ENCODE data around the gene ADSS1. TPM values are rescaled to one million over a fixed set of nuclear protein-coding genes. Genes with fewer than 3 reads are reported as not detected.

The ADSS1 gene
- total RNA-seq = 10 to 100 TPM in 2 of 4 donors, 1 to 10 TPM in 2; 3.4 to 11.4 (median 8.4) TPM

- intact Hi-C loops (cut with DNase I) = no loop called here
- peaks cover 0 to 11% (median 4%) of the 10 kb centered on the region in 3 donors for H3K36me3 ChIP-seq
- no peaks in the 10 kb centered on the region for H3K27me3 ChIP-seq
- TF ChIP-seq, protein P1, sequence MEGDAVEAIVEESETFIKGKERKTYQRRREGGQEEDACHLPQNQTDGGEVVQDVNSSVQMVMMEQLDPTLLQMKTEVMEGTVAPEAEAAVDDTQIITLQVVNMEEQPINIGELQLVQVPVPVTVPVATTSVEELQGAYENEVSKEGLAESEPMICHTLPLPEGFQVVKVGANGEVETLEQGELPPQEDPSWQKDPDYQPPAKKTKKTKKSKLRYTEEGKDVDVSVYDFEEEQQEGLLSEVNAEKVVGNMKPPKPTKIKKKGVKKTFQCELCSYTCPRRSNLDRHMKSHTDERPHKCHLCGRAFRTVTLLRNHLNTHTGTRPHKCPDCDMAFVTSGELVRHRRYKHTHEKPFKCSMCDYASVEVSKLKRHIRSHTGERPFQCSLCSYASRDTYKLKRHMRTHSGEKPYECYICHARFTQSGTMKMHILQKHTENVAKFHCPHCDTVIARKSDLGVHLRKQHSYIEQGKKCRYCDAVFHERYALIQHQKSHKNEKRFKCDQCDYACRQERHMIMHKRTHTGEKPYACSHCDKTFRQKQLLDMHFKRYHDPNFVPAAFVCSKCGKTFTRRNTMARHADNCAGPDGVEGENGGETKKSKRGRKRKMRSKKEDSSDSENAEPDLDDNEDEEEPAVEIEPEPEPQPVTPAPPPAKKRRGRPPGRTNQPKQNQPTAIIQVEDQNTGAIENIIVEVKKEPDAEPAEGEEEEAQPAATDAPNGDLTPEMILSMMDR (IDR thresholded peaks at IDR 0.05) = peak; percentile 89 to 98 (median 94)
- peak in 1 of 4 donors; percentile 6 for TF ChIP-seq POLR2A (IDR thresholded peaks at IDR 0.05)
- H3K27ac ChIP-seq = peak within 1 kb of the TSS; percentile 76 to 85 (median 80)
- H3K4me1 ChIP-seq = peaks cover 30 to 46% (median 34%) of the 10 kb centered on the region in 3 donors
- WGBS, 2 donors = 0% methylated on average over 6 of the region's 82 CpGs; no CpG with 5 or more reads in 1 of the 2 donors
- H3K4me3 ChIP-seq = peak within 1 kb of the TSS; percentile 63 to 95 (median 68)
- H3K9me3 ChIP-seq = no peaks in the 10 kb centered on the region
- DNase-seq = no peak
Observed at GRCh38 chr14:104723651-104724406, at the start of gene ADSS1. ADSS1 (plus strand) TSS chr14:104724229; CDS start chr14:104724271, 42 bp downstream.

DNA sequence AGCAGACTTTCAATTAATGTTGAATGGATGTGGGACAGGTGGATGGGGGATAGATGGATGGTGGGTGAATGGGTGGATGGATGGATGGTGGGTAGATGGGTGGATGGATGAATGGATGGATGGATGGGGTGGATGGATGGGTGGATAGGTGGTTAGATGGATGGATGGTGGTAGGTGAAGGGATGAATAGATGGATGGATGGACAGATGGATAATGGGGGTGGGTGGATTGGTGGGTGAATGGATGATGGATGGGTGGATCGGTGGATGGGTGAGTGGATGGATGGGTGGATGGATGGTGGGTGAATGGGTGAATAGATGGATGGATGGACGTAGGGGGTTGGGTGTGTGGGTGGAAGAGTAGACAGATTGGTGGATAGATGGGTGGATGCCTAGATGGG, 48.6 kb upstream of the ADSS1 start:
- Histone ChIP-seq H3K36me3 (no peaks in the 10 kb centered on the region), H3K27ac (no peak overlapping the region), H3K4me1 (peaks cover 32 to 40% (median 32%) of the 10 kb centered on the region in 3 donors), H3K4me3 (no peak overlapping the region), H3K9me3 (no peaks in the 10 kb centered on the region), H3K27me3 (no peaks in the 10 kb centered on the region)
- 89 to 91% methylated on average over 2 of the region's 2 CpGs for WGBS, 2 donors
- intact Hi-C loops (cut with DNase I) = no loop called here
- no peak for DNase-seq
- TF ChIP-seq POLR2A (IDR thresholded peaks at IDR 0.05) = no peak
- TF ChIP-seq, protein P1 (IDR thresholded peaks at IDR 0.05) = no peak

DNA sequence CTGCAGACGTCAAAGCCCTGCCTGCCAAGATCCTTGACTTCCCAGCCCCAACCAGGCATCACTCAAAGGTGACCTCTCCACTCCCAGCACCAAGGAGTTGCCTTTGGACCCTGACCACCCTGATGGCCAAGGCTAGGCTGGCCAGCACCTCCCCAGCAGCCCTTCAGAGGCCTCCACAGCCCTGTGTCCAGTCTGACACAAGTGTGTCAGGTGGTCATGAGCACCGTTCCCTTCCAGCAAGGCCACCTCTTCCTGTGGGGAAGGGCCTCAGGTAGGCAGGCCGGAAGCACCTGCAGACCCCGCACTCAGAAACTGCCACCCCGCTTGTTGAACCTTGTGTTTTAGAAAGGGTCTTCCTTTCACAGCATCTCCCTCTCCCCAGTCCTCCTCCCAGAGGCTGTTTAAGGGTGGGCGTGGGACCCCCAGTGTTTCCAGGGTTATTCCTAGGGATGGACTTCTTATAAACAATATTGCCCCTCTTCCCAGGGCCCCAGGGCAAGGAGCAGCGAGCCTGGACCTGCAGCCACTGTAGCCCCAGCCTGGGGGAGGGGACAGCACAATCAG, 47.8 kb upstream of the ADSS1 start:
- H3K4me3 ChIP-seq = no peak overlapping the region
- intact Hi-C loops (cut with DNase I) = no loop called here
- H3K4me1 ChIP-seq = peaks cover 39 to 48% (median 40%) of the 10 kb centered on the region in 3 donors
- no peak for DNase-seq
- no peaks in the 10 kb centered on the region for H3K36me3 ChIP-seq
- no peaks in the 10 kb centered on the region for H3K27me3 ChIP-seq
- no peaks in the 10 kb centered on the region for H3K9me3 ChIP-seq
- WGBS, 2 donors = 93 to 100% methylated on average over 1 to 4 of the region's 7 CpGs
- TF ChIP-seq, protein P1 (IDR thresholded peaks at IDR 0.05) = no peak
- no peak for TF ChIP-seq POLR2A (IDR thresholded peaks at IDR 0.05)
- peak overlapping the region in 3 of 4 donors; percentile 89 to 91 (median 90) for H3K27ac ChIP-seq

- no peaks in the 10 kb centered on the region for H3K36me3 ChIP-seq
- no peaks in the 10 kb centered on the region for H3K9me3 ChIP-seq
- no peaks in the 10 kb centered on the region for H3K27me3 ChIP-seq
- TF ChIP-seq, protein P1 (IDR thresholded peaks at IDR 0.05) = no peak
- no peak for TF ChIP-seq POLR2A (IDR thresholded peaks at IDR 0.05)
- peaks cover 46 to 55% (median 46%) of the 10 kb centered on the region in 3 donors for H3K4me1 ChIP-seq
- no peak for DNase-seq
- peak overlapping the region; percentile 89 to 91 (median 90) for H3K27ac ChIP-seq
- H3K4me3 ChIP-seq = peak overlapping the region; percentile 42 to 68 (median 60)
- WGBS, 2 donors = 18 to 68% methylated on average over 3 to 4 of the region's 29 CpGs
- intact Hi-C loops (cut with DNase I) = no loop called here
Observed at GRCh38 chr14:104676694-104677511, 47.1 kb upstream of the ADSS1 start.

All from esophagus squamous epithelium (tissue), 5 donors.